Measurements from ENCODE around the gene NANP.

GRCh38 chr20:25588491-25588890 is 35.3 kb downstream of the NANP start:
- TF ChIP-seq POLR2A (IDR thresholded peaks at IDR 0.05) (no peak), CTCF (IDR thresholded peaks at IDR 0.05) (no peak), POLR2AphosphoS5 (IDR thresholded peaks at IDR 0.05) (no peak), EP300 (IDR thresholded peaks at IDR 0.05) (no peak)

All from suprapubic skin (tissue), 4 donors.